ENCODE results near the gene EPOP. TPM values are rescaled to one million over a fixed set of nuclear protein-coding genes. Genes with fewer than 3 reads are reported as not detected.

The EPOP gene
- total and polyA plus RNA-seq, 3 donors from 2014 or later = 16.8 to 19.4 (median 18.6) TPM

DNA sequence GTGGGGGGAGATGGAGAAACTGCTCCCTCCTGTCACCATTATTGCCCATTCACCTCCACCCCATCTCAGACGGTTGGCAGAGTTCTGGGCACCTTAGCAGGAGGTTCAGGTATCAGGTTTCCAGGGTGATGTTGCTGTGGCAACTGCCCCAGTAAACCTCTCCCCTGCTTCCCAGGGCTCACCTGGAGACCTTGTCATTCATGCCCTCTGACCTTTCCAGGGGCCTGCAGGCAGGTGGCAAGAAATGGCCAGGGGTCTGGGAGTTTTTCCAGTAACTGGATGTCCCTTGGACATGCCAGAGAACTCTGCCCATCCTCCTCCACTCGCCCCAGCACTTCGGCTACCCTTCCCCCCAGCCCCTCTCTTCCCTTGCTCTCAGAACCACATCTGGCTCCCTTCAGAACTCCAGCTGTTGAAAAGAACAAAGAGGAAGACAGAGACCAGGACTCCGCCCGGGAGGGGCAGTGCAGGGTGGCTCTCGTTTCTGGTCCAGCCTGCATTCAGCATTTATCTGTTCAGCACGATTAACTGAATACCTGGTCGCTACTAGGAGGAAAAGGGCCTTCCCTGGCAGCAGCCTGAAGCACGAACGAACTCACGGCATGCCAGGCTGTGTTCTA, 38.8 kb upstream of the EPOP start:
- DNase-seq = no peak
- intact Hi-C loops (cut with DNase I; ENCODE audit: low total_unique reads) = no loop called here
- Histone ChIP-seq H3K36me3 (ENCODE audit: low read depth, missing control alignments) (no peaks in the 10 kb centered on the region), H3K4me1 (no peaks in the 10 kb centered on the region), H3K9me3 (no peaks in the 10 kb centered on the region), H3K27me3 (no peaks in the 10 kb centered on the region), H3K27ac (no peak overlapping the region), H3K4me3 (no peak overlapping the region)
- 61 to 71% methylated on average over 11 of the region's 11 CpGs for WGBS, 2 donors
- TF ChIP-seq, protein P1, sequence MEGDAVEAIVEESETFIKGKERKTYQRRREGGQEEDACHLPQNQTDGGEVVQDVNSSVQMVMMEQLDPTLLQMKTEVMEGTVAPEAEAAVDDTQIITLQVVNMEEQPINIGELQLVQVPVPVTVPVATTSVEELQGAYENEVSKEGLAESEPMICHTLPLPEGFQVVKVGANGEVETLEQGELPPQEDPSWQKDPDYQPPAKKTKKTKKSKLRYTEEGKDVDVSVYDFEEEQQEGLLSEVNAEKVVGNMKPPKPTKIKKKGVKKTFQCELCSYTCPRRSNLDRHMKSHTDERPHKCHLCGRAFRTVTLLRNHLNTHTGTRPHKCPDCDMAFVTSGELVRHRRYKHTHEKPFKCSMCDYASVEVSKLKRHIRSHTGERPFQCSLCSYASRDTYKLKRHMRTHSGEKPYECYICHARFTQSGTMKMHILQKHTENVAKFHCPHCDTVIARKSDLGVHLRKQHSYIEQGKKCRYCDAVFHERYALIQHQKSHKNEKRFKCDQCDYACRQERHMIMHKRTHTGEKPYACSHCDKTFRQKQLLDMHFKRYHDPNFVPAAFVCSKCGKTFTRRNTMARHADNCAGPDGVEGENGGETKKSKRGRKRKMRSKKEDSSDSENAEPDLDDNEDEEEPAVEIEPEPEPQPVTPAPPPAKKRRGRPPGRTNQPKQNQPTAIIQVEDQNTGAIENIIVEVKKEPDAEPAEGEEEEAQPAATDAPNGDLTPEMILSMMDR (IDR thresholded peaks at IDR 0.05) = no peak
- TF ChIP-seq POLR2A (IDR thresholded peaks at IDR 0.05) = no peak

DNA sequence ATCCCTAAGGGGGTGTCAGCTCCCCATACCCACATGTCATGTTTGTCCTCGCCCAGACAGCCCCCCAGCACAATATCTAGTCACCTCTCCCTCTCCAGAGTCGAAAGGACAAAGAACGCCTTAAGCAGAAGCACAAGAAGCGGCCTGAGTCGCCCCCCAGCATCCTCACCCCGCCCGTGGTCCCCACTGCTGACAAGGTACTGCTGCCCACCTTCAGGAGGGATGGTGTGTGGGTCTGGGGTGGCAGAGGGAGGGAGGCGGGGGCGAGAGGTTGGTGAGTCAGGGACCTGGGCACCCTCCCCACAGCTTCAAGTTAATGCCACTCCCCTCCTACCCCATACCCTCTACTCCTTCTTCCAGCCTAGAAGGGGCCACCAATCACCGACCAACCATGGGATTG, 37.8 kb upstream of the EPOP start:
- Histone ChIP-seq H3K27ac (no peak overlapping the region), H3K4me1 (peaks cover 3% of the 10 kb centered on the region), H3K27me3 (no peaks in the 10 kb centered on the region), H3K9me3 (no peaks in the 10 kb centered on the region), H3K4me3 (no peak overlapping the region), H3K36me3 (ENCODE audit: low read depth, missing control alignments) (no peaks in the 10 kb centered on the region)
- intact Hi-C loops (cut with DNase I; ENCODE audit: low total_unique reads) = no loop called here
- no peak for DNase-seq
- WGBS, 2 donors = 90 to 97% methylated on average over 9 to 10 of the region's 10 CpGs
- no peak for TF ChIP-seq POLR2A (IDR thresholded peaks at IDR 0.05)
- TF ChIP-seq, protein P1 (IDR thresholded peaks at IDR 0.05) = no peak

DNA sequence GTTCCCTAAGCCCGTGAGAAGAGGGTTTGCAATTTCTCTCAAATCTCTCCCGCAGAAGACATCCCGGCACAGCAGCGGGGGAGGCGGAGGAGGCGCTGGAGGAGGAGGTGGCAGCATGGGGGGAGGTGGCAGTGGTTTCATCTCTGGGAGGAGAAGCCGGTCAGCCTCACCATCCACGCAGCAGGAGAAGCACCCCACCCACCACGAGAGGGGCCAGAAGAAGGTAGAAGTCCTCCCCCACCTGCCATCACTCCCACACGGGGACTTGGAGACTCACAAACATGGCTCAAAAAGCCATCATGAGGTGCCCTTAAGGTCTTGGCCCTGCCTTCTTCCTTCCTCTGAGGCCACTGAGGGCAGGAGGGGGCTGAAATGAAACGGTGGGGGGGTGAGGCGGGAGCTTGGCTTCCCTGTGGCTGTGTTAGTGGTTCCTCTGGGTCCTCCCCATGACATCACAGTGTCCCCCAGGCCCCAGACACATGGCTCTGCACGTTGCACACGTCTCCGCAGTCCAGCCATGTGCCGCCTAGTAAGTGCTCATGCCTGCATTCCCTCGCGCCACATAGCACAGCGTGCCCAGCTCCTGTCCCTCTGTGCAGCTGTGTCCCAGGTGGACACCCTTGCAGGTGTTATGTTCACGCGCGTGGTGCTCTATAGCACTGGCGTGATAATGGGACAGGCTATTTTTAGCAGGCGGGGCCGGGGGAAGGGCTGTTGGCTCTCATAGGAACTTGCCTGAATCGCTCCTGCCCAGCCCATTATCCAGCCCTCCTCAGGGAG, 37.2 kb upstream of the EPOP start:
- Histone ChIP-seq H3K36me3 (ENCODE audit: low read depth, missing control alignments) (no peaks in the 10 kb centered on the region), H3K4me3 (no peak overlapping the region), H3K27ac (no peak overlapping the region), H3K4me1 (peaks cover 9% of the 10 kb centered on the region), H3K9me3 (no peaks in the 10 kb centered on the region), H3K27me3 (no peaks in the 10 kb centered on the region)
- intact Hi-C loops (cut with DNase I; ENCODE audit: low total_unique reads) = no loop called here
- WGBS, 2 donors = 65 to 71% methylated on average over 13 to 26 of the region's 26 CpGs
- DNase-seq = no peak
- no peak for TF ChIP-seq POLR2A (IDR thresholded peaks at IDR 0.05)
- TF ChIP-seq, protein P1 (IDR thresholded peaks at IDR 0.05) = no peak

DNA sequence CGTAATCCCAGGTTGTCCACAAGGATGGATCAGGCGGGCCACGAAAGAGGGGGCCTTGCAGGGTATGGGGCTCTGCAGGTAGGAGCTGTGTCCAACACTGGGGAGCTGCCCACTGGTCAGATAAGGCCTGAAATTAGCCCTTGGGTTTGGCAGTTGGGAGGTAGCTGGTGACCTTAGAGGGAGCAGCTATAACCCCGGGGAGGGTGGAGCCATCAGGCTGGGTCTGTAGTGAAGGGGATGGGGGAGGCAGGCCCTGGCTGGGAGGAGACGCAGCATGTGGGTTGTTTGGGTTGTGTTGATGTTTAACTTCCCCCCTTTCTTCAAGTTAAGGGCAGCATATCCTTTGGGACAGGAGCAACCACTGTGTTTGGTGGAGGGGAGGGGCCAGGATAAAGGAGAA, 36.2 kb upstream of the EPOP start:
- TF ChIP-seq, protein P1 (IDR thresholded peaks at IDR 0.05) = no peak
- TF ChIP-seq POLR2A (IDR thresholded peaks at IDR 0.05) = no peak
- DNase-seq = no peak
- Histone ChIP-seq H3K4me3 (no peak overlapping the region), H3K27me3 (no peaks in the 10 kb centered on the region), H3K27ac (no peak overlapping the region), H3K4me1 (peaks cover 14% of the 10 kb centered on the region), H3K9me3 (no peaks in the 10 kb centered on the region), H3K36me3 (ENCODE audit: low read depth, missing control alignments) (no peaks in the 10 kb centered on the region)
- WGBS, 2 donors = 83 to 86% methylated on average over 5 of the region's 5 CpGs
- intact Hi-C loops (cut with DNase I; ENCODE audit: low total_unique reads) = no loop called here
